GM19238 (cell line): ENCODE results near the gene BEND6.

Experiments used
- DNase-seq: peaks from one replicate; pipeline ENCODE4 v3.0.0; 2011; ENCODE audit warnings: low spot score; ENCODE audit not compliant: insufficient read length

The BEND6 gene

GRCh38 chr6:56954403-56955170 is at the start of gene BEND6:
TSS of gene BEND6 (plus strand) at chr6:56955107. CDS start at chr6:56981811, 26,704 bp downstream.
- peak; percentile 39 for DNase-seq

GRCh38 chr6:56905378-56905777 is 49.5 kb upstream of the BEND6 start:
- no peak for DNase-seq

DNA sequence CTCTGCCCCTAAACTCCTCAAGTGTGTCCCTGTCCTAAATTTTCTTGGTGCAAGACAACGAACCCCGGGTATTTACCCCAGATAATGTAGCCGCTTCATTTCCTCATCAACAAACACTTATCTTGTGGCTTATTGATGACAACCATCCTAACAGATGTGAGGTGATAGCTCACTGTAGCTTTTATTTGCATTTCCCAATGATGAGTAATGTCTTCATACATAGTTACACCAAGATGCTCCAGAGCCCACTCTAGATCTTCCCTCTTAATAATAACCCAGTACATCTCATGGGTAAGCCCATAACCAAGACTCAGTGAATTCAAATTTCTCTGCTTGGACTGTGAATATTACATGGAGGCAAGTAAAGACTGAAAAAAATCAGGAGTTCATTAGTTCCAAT is 48.2 kb upstream of the BEND6 start:
- DNase-seq, result no peak

DNA sequence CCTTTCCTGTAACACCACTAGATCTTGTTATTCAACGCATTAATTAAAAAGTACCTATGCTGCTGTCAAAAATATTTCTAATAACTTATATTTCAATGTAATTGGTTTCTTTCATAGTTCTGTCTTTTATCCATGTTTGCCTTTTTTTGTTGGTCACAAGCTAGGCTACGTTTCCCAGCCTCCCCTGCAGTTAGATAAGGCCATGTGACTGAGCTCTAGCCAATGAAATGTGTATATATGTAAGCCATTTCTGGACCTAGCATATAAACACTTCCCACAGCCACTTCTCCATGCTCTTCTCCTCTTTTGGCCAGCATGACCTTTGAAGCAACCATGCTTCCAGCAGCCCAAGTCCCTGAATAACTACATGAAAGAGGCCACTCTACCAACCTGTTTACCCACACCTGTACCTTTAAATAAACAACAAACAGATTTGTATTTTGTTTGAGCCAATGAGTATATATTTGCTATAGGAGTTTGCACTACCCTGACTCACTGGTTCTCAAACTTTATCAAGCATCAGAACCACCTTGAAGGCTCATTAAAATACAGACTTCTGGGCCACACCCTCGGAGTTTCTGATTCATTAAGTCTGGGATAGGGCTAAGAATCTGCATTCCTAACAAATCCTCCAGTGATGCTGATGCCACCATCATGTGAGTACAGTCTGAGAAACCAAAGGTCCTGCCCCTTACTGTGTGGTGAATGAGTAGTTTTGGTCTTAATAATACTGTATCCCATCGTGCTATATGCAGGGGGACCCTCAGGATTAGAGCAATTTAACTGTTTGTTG is 45.6 kb upstream of the BEND6 start:
- no peak for DNase-seq

- DNase-seq, result no peak
These were observed 43.1 kb upstream of the BEND6 start for GRCh38 chr6:56911847-56912246.

DNA sequence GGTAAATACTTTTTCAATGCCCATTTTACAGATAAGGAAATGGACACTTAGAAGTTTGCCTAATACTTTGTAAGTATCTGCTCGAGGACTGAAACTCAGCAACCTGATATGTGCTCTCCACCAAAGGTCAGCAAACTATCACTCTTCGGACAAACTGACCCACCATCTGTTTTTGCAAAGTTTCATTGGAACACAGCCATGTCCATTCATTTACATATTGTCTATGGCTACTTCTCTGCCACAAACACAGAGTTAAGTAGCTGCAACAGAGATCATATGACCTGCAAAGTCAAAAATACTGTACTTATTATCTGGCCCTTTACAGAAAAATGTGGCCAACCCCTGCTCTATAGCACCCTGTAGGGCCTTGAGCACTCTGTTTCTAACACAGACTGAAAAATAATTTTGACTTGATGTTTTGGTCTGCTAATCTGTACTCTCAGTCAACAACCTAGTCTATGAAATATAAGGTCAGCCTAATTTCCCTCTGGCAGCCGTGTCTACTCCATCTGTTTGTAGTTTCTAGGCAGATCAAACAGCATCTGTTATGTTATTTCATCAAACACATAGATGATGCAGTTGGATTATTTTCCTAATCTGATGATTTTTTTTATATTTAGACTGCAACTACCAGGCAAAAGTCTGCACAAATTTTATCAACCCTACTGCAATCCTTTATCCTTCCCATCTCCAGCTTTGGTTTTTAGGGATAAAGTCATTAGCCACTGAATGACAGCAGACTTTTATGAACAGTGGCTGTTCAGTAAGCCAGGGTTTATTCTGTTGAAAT is 41.4 kb upstream of the BEND6 start:
- DNase-seq, result no peak

DNA sequence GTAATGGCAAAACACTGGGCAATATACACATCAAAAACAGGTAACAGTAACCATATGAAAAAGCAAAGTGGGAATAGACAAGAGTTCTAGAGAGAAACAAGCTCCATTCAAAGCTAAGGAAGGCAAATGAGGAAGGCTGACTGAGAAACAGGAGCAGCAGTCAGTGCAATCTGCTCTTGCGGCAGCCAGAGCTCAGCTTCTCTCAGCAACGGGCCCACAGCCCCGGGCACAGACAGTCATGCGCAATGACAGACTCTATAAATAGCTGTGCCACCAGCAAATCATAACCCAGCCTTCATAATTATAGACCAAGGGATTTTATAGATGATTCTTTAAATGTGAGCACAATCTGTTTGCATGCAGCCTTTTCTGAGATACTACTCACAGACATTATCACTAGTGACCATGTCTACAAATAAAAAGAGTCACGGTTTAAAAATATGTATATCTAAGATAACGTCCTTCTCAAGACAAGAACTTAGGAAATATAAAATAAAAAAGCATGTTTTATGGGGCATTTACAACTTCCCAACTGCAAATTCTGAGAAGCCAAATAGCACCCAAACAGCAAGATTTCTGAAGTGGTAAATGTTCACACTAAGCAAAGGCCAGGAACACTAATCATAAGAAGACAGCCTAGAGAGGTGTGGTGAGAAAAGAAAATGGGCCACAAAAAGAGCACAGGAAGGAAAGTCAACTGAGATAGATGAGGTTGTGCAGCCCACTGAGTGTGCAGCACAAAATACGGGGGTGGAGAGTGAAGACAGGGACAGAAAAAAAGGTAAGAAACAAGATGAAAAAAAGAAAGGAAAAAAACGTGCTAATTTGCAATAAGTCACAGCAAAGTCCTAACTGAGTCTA is 39.9 kb upstream of the BEND6 start:
- DNase-seq, result no peak

GRCh38 chr6:56915832-56916231 is 39.1 kb upstream of the BEND6 start:
- no peak for DNase-seq

- no peak for DNase-seq
These were observed 37.9 kb upstream of the BEND6 start for GRCh38 chr6:56916849-56917551.

DNA sequence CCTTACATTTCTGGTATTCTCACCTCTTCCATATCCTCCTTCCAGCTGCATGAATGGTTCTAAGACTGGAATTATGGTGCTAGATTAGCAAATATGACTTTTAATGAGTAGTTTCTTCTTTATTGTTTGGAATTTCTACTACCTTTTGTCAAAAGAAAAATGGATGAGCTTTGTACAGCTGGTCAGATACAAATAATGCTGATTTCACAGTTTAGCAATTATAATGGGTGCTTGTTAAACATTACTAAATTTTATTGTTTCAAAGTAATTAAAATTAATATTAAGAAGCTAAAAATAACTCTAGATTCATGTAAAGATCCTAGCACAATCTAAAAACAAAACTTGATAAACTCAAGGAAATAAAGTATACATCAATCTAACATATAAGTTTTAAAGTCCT is 32.3 kb upstream of the BEND6 start:
- DNase-seq, result no peak

DNA sequence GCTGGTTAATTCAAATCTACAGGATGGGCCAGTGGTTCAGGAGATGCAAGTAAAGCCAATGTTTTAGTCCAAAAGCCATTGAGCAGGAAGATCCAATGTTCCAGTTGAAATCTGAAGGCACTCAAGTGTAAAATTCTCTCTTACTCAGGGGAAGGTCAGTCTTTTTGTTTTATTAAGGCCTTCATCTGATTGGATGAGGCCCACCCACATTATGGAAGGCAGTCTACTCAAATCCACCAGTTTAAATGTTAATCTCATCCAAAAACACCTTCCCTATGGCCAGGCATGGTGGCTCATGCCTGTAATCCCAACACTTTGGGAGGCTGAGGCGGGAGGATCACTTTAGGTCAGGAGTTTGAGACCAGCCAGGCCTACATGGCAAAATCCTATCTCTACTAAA is 31.3 kb upstream of the BEND6 start:
- no peak for DNase-seq

- no peak for DNase-seq
These were observed 27.1 kb upstream of the BEND6 start for GRCh38 chr6:56927538-56928453.

- no peak for DNase-seq
These were observed 24.1 kb upstream of the BEND6 start for GRCh38 chr6:56930846-56931245.

- no peak for DNase-seq
These were observed 21.9 kb upstream of the BEND6 start for GRCh38 chr6:56932910-56933477.

DNA sequence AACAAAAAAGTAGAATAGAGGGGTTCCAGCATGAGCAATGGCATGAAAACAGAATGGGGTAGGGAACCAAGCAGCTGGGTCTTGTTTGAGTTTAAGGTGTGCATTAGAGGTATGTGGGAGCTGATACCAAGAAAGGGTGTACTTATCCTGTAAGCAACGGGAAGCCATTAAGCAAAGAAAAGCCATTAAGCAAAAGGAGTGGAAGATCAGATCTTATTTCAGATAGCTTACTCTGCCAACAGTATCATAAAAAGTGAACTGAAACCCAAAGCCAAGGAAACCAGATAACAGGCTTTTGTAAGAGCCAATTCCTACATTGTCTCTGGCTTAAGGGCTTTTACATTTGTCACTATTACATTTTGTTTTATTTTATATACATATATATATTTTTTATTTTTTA is 21.3 kb upstream of the BEND6 start:
- no peak for DNase-seq

DNA sequence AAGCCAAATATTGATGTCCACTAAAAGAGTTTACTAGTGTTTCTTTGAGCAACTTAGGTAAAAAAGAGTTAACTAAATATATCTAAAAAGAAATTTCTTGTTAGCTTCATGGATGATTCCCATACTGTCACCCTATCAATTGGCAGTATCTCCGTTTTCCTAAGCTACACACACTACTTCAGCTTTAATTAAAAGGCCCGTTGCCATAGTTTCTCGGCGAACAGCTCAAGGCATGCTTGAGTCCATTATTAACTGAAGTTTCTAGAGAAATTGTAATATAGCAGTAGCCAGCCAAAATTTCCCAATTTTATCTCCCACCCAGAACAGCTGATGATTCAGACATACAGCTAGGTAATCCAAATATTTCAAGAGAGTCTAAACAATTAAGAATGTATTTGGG is 20.0 kb upstream of the BEND6 start:
- no peak for DNase-seq

GRCh38 chr6:56936466-56936865 is 18.4 kb upstream of the BEND6 start:
- DNase-seq, result no peak

- no peak for DNase-seq
These were observed 16.2 kb upstream of the BEND6 start for GRCh38 chr6:56938649-56939191.

DNA sequence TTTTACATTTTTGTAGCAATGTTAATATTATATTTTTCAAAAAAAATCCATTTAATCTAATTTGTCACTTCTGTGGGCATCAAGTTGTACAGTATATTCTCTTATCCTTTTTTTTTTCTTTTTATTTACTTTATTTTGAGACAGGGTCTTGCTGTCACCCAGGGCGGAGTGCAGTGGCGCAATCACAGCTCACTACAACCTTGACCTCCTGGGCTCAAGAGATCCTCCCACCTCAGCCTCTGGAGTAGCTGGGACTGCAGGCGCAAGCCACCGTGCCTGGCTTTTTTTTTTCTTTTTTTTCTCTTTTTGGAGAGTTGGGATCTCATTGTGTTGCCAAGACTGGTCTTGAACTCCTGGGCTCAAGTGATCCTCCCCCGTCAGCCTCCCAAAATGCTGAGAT is 14.4 kb upstream of the BEND6 start:
- DNase-seq, result no peak
